NCI-H146 treated with DMSO at 0.1 percent for 48 hours (cell line): ENCODE measurements around the gene APBB3.
A peak's percentile ranks its signal among the peaks of the same experiment; 100 is the strongest.
"Not testable (repeated sequence)": the region's sequence is repeated elsewhere in the genome, so short reads cannot be mapped to it uniquely, and the experiment has no call there.

Experiments
- DNase-seq: peaks from one replicate; lab custom pipeline; 2025; ENCODE audit not compliant: unreplicated experiment; lab: John Stamatoyannopoulos, UW

The APBB3 gene, protein sequence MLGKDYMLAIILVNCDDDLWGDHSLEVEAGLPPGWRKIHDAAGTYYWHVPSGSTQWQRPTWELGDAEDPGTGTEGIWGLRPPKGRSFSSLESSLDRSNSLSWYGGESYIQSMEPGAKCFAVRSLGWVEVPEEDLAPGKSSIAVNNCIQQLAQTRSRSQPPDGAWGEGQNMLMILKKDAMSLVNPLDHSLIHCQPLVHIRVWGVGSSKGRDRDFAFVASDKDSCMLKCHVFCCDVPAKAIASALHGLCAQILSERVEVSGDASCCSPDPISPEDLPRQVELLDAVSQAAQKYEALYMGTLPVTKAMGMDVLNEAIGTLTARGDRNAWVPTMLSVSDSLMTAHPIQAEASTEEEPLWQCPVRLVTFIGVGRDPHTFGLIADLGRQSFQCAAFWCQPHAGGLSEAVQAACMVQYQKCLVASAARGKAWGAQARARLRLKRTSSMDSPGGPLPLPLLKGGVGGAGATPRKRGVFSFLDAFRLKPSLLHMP

DNA sequence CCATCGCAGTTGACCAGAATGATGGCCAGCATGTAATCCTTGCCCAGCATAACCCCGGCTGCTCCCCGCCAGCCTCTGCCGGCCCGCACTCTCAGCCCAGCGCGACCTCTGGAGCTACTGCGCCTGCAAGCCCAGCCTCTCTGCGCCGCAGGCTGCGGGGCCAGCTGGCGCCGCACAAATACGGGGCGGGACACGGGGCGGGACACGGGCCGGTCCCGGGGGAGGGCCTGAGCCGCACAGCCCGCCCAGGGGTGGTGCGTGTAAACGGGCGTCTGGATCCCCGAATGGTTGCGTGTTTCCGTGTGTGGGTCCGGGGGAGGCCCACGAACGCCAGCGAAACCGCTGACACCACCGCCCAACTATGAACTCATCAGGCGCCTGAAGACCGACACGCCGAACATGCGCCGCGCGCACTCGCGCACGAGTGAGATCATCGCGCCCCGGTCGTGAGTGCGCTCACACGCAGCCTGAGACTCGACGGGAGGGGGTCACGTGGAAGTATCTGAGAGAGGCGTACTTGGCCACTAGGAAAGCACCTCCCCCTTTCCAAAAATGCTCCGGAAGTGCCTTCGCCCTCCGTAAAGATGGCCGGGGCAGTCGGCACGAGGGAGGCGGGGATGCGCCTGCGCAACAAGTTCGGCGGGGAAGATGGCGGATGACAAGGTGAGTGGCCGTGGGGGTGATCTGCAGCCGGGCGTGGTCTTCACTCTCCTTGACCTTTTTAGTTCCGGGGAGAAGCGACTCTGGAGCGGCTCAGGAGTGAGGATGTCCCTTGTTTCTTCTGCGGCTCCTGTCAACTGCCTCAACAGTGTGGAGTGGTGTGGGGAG, at the start of gene APBB3, which contains the start of gene SLC35A4:
APBB3 (minus strand) TSS at position 403 of the 828 bp plus-strand sequence; CDS start at position 50, 353 bp downstream.
SLC35A4 (plus strand) TSS at position 633 of the 828 bp plus-strand sequence. CDS start 2,342 bp downstream, outside the sequence.
- peak; percentile 84 for DNase-seq

GRCh38 chr5:140611020-140611521, 46.7 kb upstream of the APBB3 start:
- DNase-seq = no peak

GRCh38 chr5:140609126-140609525, 44.7 kb upstream of the APBB3 start:
- DNase-seq = no peak

DNA sequence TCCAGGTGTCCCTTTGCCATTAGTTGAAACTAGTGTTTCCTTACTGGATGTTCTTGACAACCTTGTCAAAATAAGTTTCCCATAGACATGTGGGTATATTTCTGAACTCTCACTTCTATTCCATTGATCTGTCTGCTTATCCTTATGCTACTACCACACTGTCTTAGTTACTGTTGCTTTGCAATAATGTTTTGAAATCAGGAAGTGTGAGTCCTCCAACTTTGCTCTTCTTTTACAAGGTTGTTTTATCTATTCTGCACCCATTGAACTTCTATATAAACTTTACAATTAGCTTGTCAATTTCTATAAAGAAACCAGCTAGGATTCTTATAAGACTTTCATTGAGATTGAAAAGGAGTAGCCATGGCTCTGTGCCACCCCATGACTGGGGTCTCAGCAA, 44.3 kb upstream of the APBB3 start:
- no peak for DNase-seq

- DNase-seq = no peak
Observed at GRCh38 chr5:140607031-140607430, 42.6 kb upstream of the APBB3 start.

DNA sequence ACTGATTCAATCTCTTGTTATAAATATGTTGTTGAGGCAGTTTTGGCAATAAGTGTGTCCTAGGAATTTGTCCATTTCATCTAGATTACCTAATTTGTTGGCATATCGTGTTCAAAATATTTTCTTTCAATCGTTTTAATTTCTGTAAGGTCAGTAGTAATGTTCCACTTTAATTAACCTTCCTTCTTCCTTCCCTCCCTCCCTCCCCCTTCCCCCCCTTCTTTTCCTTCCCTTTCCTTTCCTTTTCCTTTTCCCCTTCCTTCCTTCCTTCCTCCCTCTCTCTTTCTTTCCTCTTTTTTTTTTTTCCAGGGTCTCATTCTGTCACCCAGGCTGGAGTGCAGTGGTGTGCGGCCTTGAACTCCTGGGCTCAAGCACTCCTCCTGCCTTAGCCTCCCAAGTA, 41.5 kb upstream of the APBB3 start:
- no peak for DNase-seq

DNA sequence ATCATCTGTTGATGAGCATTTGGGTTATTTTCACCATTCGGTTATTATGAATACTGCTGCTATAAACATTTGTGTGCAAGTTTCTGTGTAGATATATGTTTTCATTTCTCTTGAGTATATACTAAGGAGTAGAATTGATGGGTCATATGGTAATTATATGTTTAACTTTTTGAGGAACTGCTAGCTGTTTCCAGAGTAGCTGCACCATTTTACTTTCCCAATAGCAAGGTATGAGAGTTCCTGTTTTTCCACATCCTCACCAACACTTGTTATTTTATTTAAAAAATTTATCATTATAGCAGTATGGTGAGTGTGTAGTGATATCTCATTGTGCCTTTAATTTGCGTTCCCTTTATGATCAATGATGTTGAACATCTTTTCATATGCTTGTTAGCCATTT, 39.3 kb upstream of the APBB3 start:
- no peak for DNase-seq

DNA sequence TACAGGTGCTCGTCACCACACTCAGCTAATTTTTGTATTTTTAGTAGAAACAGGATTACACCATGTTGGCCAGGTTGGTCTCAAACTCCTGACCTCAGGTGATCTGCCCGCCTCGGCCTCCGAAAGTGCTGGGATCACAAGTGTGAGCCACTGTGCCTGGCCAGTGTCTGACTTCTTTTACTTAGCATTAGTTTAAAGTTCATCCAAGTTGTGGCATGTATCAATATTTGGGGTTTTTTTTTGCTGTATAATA, 39.0 kb upstream of the APBB3 start:
- DNase-seq = not testable (repeated sequence)

GRCh38 chr5:140602147-140602546, 37.7 kb upstream of the APBB3 start:
- DNase-seq = no peak

DNA sequence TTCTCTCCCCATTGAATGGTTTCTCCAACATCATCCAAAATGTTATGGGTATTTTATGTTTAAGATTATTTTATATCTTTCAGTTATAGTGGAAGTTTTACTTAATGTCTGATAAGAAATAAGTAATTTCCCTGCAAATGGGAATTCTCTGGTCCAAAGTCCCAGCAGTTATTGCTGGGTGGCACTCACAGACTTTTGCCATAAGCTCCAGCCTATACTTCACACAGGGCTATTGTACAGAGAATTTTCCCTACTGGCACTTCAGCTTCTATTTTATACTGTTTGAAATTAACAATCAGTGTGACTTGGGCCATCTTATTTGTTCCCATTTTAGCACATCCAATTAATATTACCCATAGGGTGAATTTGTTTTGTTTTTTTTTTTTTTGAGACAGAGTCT, 35.7 kb upstream of the APBB3 start:
- no peak for DNase-seq

DNA sequence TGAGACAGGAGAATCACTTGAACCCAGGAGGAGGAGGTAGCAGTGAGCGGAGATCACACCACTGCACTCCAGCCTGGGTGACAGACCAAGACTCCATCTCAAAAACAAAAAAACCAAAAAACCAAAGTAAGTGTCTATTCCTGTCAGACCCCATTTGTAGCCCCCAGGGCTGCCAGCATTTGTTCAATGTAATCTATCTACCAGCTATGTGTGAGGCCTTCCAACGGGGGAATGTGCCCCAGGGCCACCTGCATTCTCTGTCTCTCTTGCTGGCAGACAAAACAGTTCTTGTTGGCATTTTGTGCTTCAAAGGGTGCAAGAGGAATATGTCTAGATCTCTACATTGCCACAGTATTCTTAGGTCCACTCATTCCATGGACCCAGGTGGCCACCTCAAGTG, 34.4 kb upstream of the APBB3 start:
- no peak for DNase-seq

GRCh38 chr5:140596321-140596741, 31.9 kb upstream of the APBB3 start:
- DNase-seq = no peak

GRCh38 chr5:140595538-140596300, 31.3 kb upstream of the APBB3 start:
- no peak for DNase-seq

GRCh38 chr5:140594169-140594568, 29.8 kb upstream of the APBB3 start:
- no peak for DNase-seq

DNA sequence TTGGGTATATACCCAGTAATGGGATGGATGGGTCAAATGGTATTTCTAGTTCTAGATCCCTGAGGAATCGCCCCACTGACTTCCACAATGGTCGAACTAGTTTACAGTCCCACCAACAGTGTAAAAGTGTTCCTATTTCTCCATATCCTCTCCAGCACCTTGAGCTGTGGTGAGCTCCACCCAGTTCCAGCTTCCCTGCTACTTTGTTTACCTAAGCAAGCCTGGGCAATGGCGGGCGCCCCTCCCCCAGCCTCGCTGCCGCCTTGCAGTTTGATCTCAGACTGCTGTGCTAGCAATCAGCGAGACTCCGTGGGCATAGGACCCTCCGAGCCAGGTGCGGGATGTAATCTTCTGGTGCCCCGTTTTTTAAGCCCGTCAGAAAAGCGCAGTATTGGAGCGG, 28.7 kb upstream of the APBB3 start:
- DNase-seq = not testable (repeated sequence)

GRCh38 chr5:140591747-140592372, 27.5 kb upstream of the APBB3 start:
- DNase-seq = no peak

GRCh38 chr5:140590861-140591260, 26.5 kb upstream of the APBB3 start:
- no peak for DNase-seq

DNA sequence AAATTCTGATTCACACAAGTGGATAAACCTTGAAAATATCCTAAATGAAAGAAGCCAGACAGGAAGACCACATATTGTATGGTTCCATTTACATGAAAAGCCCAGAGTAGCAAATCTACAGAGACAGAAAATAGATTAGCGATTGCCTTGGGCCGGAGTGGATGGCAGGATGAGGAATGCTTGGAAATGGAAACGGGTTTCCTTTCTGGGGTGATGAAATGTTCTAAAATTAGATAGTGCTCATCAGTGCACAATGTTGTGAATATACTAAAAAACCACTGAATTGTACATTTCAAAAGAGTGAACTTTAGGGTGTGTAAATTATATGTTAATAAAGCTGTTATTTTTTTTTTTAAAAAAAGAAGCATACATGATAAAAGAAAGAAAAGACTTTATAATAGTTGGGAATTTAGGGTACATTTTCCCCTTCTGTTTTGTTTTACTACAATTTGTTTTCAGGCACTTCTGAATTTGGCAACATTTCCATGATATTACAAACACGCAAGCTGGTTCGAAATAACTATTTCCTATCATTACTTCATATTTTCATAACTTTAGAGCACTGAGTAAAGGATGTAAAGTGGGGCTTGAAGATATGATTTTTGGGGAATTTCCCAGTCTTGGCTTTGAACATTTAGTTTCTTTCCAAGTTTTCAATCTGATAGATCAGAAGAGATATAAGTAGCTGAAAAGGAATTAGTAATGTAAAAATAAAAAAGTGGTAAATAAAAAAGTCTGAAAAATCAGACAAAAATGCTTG, 24.1 kb upstream of the APBB3 start:
- DNase-seq = no peak

GRCh38 chr5:140587495-140587894, 23.1 kb upstream of the APBB3 start:
- DNase-seq = no peak

- not testable (repeated sequence) for DNase-seq
Observed at GRCh38 chr5:140579188-140579747, 14.9 kb upstream of the APBB3 start.
